Peyer's patch (tissue), 4 donors: ENCODE data around the gene CCDC197.

Experiments
- CTCF ChIP-seq, 6 experiments: fragments of 450-650 bp in 4 of 6; fragments of 200-600 bp in 2 of 6; sonication (generic) in 1 of 6; IDR thresholded peaks; one replicate each; pipeline ENCODE4 v1.5.1; 2017 to 2019; ENCODE audit warnings: antibody characterized with exemption in 6 of 6, mild to moderate bottlenecking in 3 of 6, moderate library complexity in 1 of 6
- POLR2A ChIP-seq, 2 donors: fragments of 450-650 bp; IDR thresholded peaks; one replicate each; pipeline ENCODE4 v1.5.1; 2017; ENCODE audit warnings: antibody characterized with exemption in 2 of 2, mild to moderate bottlenecking in 2 of 2, moderate library complexity in 2 of 2

GRCh38 chr14:93989939-93990338 lies 7.2 kb upstream of the CCDC197 start:
- no peak for TF ChIP-seq CTCF (IDR thresholded peaks at IDR 0.05)
- no peak for TF ChIP-seq POLR2A (IDR thresholded peaks at IDR 0.05)
